K562 (cell line): ENCODE measurements around the gene MEGF9. TPM values are rescaled to one million over a fixed set of nuclear protein-coding genes. Genes with fewer than 3 reads are reported as not detected.
A peak's percentile ranks its signal among the peaks of the same experiment; 100 is the strongest.

Experiments
- E2F3 ChIP-seq: fragments of 250-450 bp; sonication (Bioruptor Pico); IDR thresholded peaks from 2 replicates; pipeline ENCODE4 v1.4.0; 2020; ENCODE audit warnings: mild to moderate bottlenecking
- ETV6 ChIP-seq, 3 experiments: fragments of 150-350 bp in 1 of 3; sonication (generic) in 1 of 3; formaldehyde crosslinking in 1 of 3; IDR thresholded peaks; 2 replicates each; pipeline versions ENCODE4 v1.6.1 to v1.8.0; 2014 to 2022; ENCODE audit warnings: borderline replicate concordance in 2 of 3, low read depth in 2 of 3, antibody characterized with exemption in 1 of 3, low read length in 1 of 3, mild to moderate bottlenecking in 1 of 3, missing genetic modification reagents in 1 of 3
- GATA2 ChIP-seq: sonication (generic); formaldehyde crosslinking; IDR thresholded peaks from 2 replicates; pipeline ENCODE4 v1.4.0; 2020; ENCODE audit warnings: mild to moderate bottlenecking, missing genetic modification reagents
- HLTF ChIP-seq: fragments of 450-650 bp; IDR thresholded peaks from 2 replicates; pipeline ENCODE4 v1.6.1; 2016
- HMG20B ChIP-seq: fragments of 250-450 bp; sonication (Bioruptor Pico); IDR thresholded peaks from 2 replicates; pipeline ENCODE4 v1.5.0; 2021; ENCODE audit warnings: mild to moderate bottlenecking
- RBM17 ChIP-seq: fragments of 200-400 bp; formaldehyde crosslinking; IDR thresholded peaks from 2 replicates; pipeline ENCODE4 v1.6.1; 2017; ENCODE audit warnings: low read depth, mild to moderate bottlenecking, low read length, borderline replicate concordance
- RBM22 ChIP-seq: fragments of 200-400 bp; formaldehyde crosslinking; IDR thresholded peaks from 2 replicates; pipeline ENCODE4 v1.6.1; 2018; ENCODE audit warnings: low read length, low read depth; ENCODE audit not compliant: poor library complexity, severe bottlenecking
- ZBTB17 ChIP-seq: fragments of 450-650 bp; formaldehyde crosslinking; IDR thresholded peaks from 2 replicates; pipeline ENCODE4 v1.4.0; 2020; ENCODE audit warnings: mild to moderate bottlenecking
- ZKSCAN3 ChIP-seq: fragments of 250-450 bp; sonication (Bioruptor Pico); IDR thresholded peaks from 2 replicates; pipeline ENCODE4 v1.4.0; 2020
- ZNF239 ChIP-seq: fragments of 250-450 bp; sonication (Bioruptor Pico); IDR thresholded peaks from 2 replicates; pipeline ENCODE4 v1.4.0; 2020; ENCODE audit warnings: mild to moderate bottlenecking
- ZNF354B ChIP-seq: fragments of 250-450 bp; sonication (Bioruptor Pico); IDR thresholded peaks from 2 replicates; pipeline ENCODE4 v1.4.0; 2020
- ZNF444 ChIP-seq: fragments of 250-450 bp; sonication (Bioruptor Pico); IDR thresholded peaks from 2 replicates; pipeline ENCODE4 v1.4.0; 2020; ENCODE audit warnings: mild to moderate bottlenecking, moderate library complexity
- polyA plus RNA-seq, 8 experiments: library from polyadenylated mRNA; depleted of rRNA in 4 of 8; stranded (reverse) in 5 of 8; unstranded in 3 of 8; fragments of >200 nt; fragmentation: Nextera tagmentation in 2 of 8; fragmentation: Illumina TruSeq in 1 of 8; extraction: Ambion mirVana in 2 of 8; extraction: Trizol in 1 of 8; gene quantifications; 2 replicates each; pipeline versions ENCODE4 v1.2.1 to v1.2.3, GENCODE V29; 2011 to 2014; ENCODE audit warnings: inconsistent platforms in 1 of 8, missing spikeins in 1 of 8
- total RNA-seq, 7 experiments: library from RNA; depleted of rRNA in 6 of 7; stranded (reverse); fragments of >200 nt in 6 of 7; fragmentation: Illumina TruSeq in 2 of 7; extraction: Trizol in 2 of 7; gene quantifications; 2 replicates each; pipeline versions ENCODE4 v1.2.1 to v1.2.3, GENCODE V29; 2011 to 2021; ENCODE audit warnings: low replicate concordance in 1 of 7
- TF ChIP-seq, protein P1 (sequence below), 2 experiments: IDR thresholded peaks; 2 replicates each; pipeline ENCODE4 v1.6.1; 2012; ENCODE audit warnings: improper control_type of control experiment in 2 of 2, low read depth in 2 of 2, low read length in 2 of 2, borderline replicate concordance in 1 of 2
- TF ChIP-seq, protein P2 (sequence below): sonication (generic); formaldehyde crosslinking; IDR thresholded peaks from 2 replicates; pipeline ENCODE4 v1.4.0; 2020; ENCODE audit warnings: mild to moderate bottlenecking, missing genetic modification reagents
- TF ChIP-seq, protein P3 (sequence below): fragments of 250-450 bp; sonication (Bioruptor Pico); IDR thresholded peaks from 2 replicates; pipeline ENCODE4 v1.4.0; 2020; ENCODE audit warnings: mild to moderate bottlenecking, moderate library complexity, borderline replicate concordance
- TF ChIP-seq, protein P4 (sequence below): fragments of 450-650 bp; IDR thresholded peaks from 2 replicates; pipeline ENCODE4 v1.6.1; 2016; ENCODE audit warnings: antibody characterized with exemption

Gene MEGF9
- total and polyA plus RNA-seq, 9 of the 15 experiments (the other 6 are each of a cell fraction or from before 2014, with no cell fraction given), result 2.1 to 6.2 (median 3.8) TPM

DNA sequence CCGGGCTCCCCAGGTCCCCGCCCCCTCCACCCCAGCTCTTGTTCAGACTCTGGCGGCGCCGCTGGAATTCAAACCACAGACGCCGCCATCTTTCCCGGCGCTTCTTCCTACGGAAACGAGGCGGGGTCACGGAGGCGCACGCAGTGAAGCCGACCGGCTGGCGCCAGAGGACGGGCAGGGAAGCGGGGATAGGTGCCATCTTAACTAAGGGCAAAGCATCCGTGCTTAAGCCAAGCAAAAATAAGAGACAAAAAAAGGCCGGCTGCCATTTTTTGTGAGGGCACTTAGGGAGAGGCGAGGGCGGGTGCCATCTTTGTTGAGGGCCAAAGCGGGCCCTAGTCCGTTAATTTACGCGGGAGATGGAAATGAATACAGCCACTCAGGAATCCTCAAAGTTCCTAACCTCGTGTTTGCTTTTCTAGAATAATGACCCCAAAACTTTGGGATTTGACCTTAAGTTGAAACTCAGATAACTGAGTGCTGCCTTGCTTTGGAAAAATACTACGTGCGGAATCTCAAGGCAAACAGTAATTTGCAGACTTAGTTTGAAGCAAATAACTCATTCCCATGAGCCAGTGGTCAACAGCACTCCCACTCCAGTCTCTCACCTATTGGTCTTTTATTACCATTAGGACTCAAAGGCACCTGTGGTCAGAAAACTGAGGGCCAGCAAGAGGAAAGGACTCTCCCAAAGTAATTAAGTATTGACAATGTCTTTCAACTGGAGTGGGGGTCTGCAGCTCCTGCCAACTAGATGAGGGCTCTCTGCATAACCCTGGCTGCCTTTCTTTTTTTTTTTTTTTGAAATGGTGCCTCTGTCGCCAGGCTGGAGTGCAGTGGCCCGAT lies 134.0 kb downstream of the MEGF9 start, which contains the start of gene CDK5RAP2 (continued):
- TF ChIP-seq, protein P1, sequence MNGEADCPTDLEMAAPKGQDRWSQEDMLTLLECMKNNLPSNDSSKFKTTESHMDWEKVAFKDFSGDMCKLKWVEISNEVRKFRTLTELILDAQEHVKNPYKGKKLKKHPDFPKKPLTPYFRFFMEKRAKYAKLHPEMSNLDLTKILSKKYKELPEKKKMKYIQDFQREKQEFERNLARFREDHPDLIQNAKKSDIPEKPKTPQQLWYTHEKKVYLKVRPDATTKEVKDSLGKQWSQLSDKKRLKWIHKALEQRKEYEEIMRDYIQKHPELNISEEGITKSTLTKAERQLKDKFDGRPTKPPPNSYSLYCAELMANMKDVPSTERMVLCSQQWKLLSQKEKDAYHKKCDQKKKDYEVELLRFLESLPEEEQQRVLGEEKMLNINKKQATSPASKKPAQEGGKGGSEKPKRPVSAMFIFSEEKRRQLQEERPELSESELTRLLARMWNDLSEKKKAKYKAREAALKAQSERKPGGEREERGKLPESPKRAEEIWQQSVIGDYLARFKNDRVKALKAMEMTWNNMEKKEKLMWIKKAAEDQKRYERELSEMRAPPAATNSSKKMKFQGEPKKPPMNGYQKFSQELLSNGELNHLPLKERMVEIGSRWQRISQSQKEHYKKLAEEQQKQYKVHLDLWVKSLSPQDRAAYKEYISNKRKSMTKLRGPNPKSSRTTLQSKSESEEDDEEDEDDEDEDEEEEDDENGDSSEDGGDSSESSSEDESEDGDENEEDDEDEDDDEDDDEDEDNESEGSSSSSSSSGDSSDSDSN (IDR thresholded peaks at IDR 0.05; ENCODE audit: borderline replicate concordance in 1 of 2, low read depth in 2 of 2, low read length in 2 of 2), result peak in 1 of 2 experiments; percentile 48; a peak in 1 of 4 replicates
- TF ChIP-seq ZNF444 (CRISPR knock-in tag), result 0 out of 2 replicates have a peak, but pooled peaks have one; percentile 28
- TF ChIP-seq HLTF, result no peak
- TF ChIP-seq, protein P2, sequence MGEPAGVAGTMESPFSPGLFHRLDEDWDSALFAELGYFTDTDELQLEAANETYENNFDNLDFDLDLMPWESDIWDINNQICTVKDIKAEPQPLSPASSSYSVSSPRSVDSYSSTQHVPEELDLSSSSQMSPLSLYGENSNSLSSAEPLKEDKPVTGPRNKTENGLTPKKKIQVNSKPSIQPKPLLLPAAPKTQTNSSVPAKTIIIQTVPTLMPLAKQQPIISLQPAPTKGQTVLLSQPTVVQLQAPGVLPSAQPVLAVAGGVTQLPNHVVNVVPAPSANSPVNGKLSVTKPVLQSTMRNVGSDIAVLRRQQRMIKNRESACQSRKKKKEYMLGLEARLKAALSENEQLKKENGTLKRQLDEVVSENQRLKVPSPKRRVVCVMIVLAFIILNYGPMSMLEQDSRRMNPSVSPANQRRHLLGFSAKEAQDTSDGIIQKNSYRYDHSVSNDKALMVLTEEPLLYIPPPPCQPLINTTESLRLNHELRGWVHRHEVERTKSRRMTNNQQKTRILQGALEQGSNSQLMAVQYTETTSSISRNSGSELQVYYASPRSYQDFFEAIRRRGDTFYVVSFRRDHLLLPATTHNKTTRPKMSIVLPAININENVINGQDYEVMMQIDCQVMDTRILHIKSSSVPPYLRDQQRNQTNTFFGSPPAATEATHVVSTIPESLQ (CRISPR knock-in tag), result no peak
- peak; percentile 71; the same call in 1 of the 2 replicates for TF ChIP-seq ZBTB17 (CRISPR knock-in tag)
- TF ChIP-seq, protein P3, sequence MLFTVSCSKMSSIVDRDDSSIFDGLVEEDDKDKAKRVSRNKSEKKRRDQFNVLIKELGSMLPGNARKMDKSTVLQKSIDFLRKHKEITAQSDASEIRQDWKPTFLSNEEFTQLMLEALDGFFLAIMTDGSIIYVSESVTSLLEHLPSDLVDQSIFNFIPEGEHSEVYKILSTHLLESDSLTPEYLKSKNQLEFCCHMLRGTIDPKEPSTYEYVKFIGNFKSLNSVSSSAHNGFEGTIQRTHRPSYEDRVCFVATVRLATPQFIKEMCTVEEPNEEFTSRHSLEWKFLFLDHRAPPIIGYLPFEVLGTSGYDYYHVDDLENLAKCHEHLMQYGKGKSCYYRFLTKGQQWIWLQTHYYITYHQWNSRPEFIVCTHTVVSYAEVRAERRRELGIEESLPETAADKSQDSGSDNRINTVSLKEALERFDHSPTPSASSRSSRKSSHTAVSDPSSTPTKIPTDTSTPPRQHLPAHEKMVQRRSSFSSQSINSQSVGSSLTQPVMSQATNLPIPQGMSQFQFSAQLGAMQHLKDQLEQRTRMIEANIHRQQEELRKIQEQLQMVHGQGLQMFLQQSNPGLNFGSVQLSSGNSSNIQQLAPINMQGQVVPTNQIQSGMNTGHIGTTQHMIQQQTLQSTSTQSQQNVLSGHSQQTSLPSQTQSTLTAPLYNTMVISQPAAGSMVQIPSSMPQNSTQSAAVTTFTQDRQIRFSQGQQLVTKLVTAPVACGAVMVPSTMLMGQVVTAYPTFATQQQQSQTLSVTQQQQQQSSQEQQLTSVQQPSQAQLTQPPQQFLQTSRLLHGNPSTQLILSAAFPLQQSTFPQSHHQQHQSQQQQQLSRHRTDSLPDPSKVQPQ (CRISPR knock-in tag), result no peak
- TF ChIP-seq, protein P4, sequence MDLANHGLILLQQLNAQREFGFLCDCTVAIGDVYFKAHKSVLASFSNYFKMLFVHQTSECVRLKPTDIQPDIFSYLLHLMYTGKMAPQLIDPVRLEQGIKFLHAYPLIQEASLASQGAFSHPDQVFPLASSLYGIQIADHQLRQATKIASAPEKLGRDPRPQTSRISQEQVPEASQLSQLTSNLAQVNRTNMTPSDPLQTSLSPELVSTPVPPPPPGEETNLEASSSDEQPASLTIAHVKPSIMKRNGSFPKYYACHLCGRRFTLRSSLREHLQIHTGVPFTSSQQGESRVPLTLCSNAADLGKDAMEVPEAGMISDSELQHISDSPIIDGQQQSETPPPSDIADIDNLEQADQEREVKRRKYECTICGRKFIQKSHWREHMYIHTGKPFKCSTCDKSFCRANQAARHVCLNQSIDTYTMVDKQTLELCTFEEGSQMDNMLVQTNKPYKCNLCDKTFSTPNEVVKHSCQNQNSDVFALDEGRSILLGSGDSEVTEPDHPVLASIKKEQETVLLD, result no peak
- TF ChIP-seq GATA2 (CRISPR knock-in tag), result no peak
- no peak for TF ChIP-seq RBM17
- TF ChIP-seq ZKSCAN3 (CRISPR knock-in tag), result no peak; the same call in 1 of the 2 replicates
- no peak for TF ChIP-seq ETV6 (IDR thresholded peaks at IDR 0.05; ENCODE audit: borderline replicate concordance in 1 of 2, low read depth in 2 of 2, low read length in 1 of 2)
- TF ChIP-seq ETV6 (CRISPR knock-in tag; IDR thresholded peaks at IDR 0.05; ENCODE audit: borderline replicate concordance), result no peak
- TF ChIP-seq ZNF239 (CRISPR knock-in tag), result peak; percentile 64
- TF ChIP-seq HMG20B (CRISPR knock-in tag), result no peak
- TF ChIP-seq E2F3 (CRISPR knock-in tag), result peak; percentile 98
- TF ChIP-seq RBM22, result no peak
- TF ChIP-seq ZNF354B (CRISPR knock-in tag), result 0 out of 2 replicates have a peak, but pooled peaks have one; percentile 31
